ENCODE measurements around the gene TTC28. TPM values are rescaled to one million over a fixed set of nuclear protein-coding genes. Genes with fewer than 3 reads are reported as not detected.
"Not testable (repeated sequence)": the region's sequence is repeated elsewhere in the genome, so short reads cannot be mapped to it uniquely, and the experiment has no call there.

The TTC28 gene
- total RNA-seq, 1 donor from 2014 or later: 44.4 TPM

- no peak for DNase-seq
These were observed 584.9 kb downstream of the TTC28 start for GRCh38 chr22:28094771-28095170.

- no peak for DNase-seq
These were observed 585.9 kb downstream of the TTC28 start for GRCh38 chr22:28093711-28094110.

- no peak for DNase-seq
These were observed 588.2 kb downstream of the TTC28 start for GRCh38 chr22:28091486-28091885.

GRCh38 chr22:28089541-28089940 lies 590.1 kb downstream of the TTC28 start:
- not testable (repeated sequence) for DNase-seq

- DNase-seq: no peak
These were observed 602.5 kb downstream of the TTC28 start for GRCh38 chr22:28077166-28077565.

DNA sequence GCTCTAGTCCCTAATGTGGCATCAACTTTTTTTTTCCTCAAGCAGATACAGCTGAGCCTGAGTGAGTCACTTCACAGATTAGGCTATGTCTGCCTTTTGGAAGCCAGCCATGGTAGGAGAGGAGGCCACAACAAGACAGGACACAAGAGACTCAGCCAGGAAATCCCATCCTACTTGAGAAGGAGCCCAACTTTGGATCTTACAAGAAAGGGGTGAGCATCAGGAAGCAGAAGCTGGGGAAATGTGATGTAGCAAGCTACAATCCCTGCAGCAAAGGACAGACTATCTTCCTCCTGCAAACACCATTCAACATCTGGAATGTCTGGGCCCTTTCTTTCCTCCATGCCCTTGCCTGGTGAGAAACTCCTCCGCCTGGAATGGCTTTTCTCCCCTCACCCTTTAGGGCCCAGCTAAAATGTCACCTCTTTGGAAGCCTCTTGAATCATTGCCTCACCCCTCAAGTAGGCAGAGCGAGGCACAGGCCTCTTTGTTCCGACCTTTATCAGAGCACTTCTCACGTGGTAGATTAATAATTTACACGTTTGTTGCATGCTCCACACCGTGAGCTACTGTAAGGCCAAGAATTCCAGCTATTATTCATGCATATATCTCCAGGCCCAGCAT lies 604.2 kb downstream of the TTC28 start:
- DNase-seq: peak; percentile 67

DNA sequence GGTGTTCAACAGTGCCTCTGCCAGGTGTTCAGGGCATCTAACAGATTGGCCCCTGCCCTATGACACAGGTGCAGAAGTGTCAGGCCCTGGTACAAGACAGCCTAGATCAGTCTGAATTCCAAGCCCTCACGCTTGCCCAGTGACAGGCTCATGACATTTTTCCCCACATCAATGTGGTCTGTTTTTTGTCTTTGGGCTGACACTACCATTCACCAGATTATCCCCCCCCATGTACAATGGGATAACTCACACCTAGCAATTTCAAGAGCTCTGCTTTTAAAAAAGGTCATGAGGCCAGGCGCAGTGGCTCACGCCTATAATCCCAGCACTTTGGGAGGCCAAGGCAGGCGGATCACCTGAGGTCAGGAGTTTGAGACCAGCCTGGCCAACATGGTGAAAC lies 605.1 kb downstream of the TTC28 start:
- no peak for DNase-seq

GRCh38 chr22:28072066-28072465 lies 607.6 kb downstream of the TTC28 start:
- DNase-seq: no peak

- no peak for DNase-seq
These were observed 610.8 kb downstream of the TTC28 start for GRCh38 chr22:28068826-28069225.

DNA sequence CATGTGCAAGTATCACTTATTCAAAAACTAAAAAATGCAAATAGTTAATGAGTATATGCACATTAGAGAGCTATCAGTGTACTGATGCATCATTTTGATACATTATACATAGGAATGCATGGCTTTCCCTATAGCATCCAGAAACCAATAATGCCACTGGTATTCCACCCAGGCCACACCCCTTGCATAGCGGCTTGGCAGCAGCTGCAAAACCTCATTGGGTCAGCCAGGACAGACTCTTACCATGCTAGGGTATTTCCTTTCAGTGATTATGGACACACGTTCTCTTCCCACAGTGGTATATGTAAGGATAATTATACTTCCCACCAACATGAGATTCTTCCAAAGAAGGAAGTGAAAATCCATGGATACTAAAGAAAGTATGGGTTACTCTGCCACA lies 614.7 kb downstream of the TTC28 start:
- DNase-seq: no peak

GRCh38 chr22:28063656-28064055 lies 616.0 kb downstream of the TTC28 start:
- DNase-seq: no peak

- not testable (repeated sequence) for DNase-seq
These were observed 619.0 kb downstream of the TTC28 start for GRCh38 chr22:28060594-28060993.

DNA sequence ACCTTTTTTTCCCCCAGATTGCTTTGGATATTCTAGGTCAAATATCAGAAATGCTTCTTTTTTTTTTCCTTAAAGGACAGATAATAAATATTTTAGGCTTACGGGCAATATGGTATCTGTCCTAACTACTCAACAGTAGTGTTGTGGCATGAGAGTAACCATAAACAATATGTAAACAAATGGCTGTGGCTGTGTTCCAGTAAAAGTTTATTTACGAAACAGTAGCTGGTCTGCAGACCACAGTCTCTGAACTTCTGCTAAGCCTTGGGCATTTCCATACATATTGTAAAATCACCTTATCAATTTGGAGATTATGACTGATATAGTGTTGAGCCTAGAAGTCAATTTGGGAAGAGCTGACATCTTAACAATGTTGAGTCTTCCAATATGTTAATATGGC lies 621.6 kb downstream of the TTC28 start:
- no peak for DNase-seq

- DNase-seq: no peak
These were observed 624.8 kb downstream of the TTC28 start for GRCh38 chr22:28054819-28055208.

- no peak for DNase-seq
These were observed 625.5 kb downstream of the TTC28 start for GRCh38 chr22:28053896-28054818.

DNA sequence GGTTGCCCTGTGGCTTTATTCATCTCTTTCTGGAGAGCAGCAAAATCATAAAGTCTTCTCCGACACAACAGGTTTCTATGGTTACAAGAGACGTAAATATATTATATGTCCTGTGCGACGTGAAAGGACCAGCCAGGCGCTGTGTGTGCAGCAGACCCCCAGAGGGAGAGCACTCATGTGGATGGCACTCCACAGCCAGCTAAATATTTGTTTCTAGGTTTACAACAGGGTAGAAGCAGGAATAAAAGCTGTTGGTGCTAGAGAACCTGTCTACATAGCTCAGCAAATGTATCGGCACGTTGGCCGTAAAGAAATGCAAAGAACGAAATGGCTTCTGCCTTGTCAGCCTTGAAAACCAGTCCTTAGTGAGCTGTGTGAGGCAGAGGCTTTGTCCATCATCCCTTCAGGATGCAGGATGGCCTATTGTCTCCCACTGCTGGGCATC lies 626.8 kb downstream of the TTC28 start:
- no peak for DNase-seq

GRCh38 chr22:28051787-28052356 lies 627.8 kb downstream of the TTC28 start:
- peak; percentile 81 for DNase-seq

DNA sequence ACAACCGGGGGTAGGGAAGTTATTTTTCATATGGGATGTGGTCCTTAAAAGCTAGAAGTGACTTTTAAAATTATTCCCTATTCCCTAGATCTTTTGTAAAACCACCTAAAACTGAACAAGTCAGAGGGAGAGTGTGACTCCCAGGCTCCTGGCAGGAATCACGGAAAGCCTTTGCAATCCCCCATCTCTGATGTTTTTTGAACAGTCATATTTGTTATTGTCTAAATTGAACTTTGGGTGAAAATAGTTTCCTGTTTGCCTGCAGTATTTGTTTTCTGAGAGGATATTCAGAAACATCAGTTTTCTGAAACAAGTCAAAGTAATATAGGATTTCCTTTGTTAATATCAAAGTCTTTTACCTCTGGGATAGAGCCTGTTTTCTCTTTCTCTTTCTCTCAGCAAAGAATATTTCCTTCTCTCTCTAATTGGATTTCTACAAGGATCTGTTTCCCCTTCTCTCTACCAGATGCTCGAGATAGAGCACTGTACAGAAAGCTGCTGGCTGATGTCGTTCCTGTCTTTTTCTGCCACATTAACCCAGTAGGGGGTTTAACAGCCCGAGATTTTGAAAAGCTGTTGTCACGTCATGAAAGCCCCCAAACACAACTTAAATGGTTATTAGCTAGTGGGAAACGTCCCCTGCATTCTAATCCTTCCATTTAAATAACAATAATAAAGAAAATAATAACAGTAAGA lies 628.4 kb downstream of the TTC28 start:
- DNase-seq: peak; percentile 67

GRCh38 chr22:28048529-28048928 lies 631.1 kb downstream of the TTC28 start:
- no peak for DNase-seq

DNA sequence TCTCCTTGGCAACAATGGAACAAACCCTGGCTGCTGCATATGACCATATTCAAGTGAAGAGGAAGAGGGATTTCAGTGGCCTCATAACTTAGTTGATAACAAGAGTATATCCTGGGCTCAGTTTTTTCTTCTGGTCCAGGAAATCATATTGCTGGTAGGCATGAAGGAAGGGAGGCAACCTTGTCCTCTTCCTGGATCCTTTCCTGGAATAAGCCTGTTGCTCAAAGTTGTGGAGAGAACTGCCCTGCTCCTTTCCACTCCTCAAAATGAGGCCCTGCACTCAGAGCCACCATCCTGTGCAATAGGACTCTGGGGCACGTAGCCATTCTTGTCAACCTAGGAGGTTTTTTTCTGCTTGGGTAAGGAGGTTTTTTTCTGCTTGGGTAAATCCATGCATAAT lies 631.9 kb downstream of the TTC28 start:
- no peak for DNase-seq

DNA sequence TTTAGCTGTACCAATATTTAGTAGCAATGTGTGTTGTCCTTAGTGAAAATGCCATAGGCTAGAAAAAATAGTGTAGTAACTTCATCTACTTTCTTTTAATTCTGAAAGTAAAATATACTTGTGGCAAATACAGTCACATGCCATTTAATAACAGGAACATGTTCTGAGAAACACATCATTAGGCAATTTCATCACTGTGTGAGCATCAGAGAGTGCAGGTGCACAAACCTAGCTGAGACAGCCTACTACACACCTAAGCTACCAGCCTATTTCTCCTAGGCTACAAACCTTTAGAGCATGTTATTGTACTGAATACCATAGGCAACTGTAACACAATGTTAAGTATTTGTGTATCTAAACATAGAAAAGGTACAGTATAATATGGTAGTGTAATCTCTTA lies 633.5 kb downstream of the TTC28 start:
- no peak for DNase-seq

DNA sequence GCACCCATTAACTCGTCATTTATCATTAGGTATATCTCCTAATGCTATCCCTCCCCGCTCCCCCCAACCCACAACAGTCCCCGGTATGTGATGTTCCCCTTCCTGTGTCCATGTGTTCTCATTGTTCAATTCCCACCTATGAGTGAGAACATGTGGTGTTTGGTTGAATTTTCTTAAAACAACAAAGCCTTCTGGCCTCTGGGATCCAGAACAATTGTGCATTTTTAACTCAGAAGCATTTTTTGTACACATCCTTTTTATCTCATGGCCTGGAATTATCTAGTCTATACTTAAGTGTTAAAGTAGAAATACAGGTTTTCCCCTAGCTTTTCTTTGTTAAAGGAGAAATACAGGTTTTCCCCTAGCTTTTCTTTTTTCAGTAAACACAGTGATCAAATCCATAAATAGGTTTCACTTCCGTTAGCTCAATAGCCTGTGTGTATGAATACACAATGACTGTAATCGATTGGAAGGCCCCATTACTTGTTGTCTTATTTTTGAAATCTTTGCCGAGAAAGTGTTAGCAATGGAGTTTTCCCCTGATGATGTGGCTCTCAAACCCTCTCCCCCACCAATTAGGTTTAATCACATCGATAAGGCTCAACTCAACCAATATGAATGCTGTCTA lies 635.0 kb downstream of the TTC28 start:
- DNase-seq: no peak

GRCh38 chr22:28043266-28043665 lies 636.4 kb downstream of the TTC28 start:
- DNase-seq: no peak
